HG02763 (cell line): Measurements from ENCODE around the gene ZNF587B.
A peak's percentile ranks its signal among the peaks of the same experiment; 100 is the strongest.
"Not testable (repeated sequence)": the region's sequence is repeated elsewhere in the genome, so short reads cannot be mapped to it uniquely, and the experiment has no call there.

Experiments used
- ATAC-seq: cut with Tn5 transposase; IDR thresholded peaks from one replicate; pipeline ENCODE4 v1.9.1; 2021; ENCODE audit warnings: mild to moderate bottlenecking, moderate library complexity; ENCODE audit not compliant: unreplicated experiment

ZNF587B gene

DNA sequence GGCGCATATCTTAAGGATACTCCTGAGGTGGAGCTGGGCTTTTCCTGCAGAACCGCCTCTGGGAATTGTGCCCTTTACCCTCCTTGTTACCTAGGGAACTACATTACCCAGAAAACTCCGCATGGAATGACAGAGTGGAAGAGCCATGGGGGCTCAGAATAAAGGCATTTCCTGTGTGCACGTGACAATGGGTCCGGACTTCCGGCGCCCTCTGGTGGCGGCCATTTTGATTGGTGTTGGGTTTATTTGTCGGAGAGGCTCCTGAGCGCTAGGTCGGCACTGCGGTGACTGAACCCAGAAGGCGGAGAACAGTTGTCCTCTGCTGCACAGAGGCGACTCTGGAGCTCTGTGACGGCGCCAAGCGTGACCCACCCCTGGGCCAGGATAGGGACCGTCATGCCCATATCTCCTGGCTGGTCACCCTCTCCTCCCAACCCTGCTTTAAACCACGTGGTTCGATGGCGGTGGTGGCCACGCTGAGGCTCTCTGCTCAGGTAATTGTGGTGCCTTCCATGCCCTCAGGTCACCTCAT, at the start of gene ZNF587B:
Gene ZNF587B (plus strand): TSS at position 229 of the 532 bp plus-strand sequence. CDS start 230 bp downstream, at position 459.
- ATAC-seq: no peak

DNA sequence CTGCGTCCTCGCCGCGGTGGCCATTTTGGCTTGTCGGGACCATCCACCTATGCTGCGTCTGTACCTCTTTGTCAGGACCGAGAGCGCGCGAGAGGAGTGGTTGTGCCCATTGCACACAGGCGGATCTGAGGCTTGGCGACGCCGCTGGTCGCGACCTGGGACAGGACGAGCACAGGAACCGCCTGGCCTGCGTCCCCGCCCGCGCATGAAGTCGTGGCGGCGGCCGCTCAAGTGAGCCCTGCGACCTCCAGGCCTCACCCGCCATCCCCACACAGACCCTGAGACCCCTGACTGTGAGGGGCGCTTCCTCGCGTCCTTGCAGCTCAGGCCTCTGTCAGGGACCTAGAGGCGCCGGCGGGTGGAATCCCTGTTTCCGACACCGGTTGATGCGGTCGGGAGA, 43.8 kb upstream of the ZNF587B start:
- ATAC-seq: no peak

DNA sequence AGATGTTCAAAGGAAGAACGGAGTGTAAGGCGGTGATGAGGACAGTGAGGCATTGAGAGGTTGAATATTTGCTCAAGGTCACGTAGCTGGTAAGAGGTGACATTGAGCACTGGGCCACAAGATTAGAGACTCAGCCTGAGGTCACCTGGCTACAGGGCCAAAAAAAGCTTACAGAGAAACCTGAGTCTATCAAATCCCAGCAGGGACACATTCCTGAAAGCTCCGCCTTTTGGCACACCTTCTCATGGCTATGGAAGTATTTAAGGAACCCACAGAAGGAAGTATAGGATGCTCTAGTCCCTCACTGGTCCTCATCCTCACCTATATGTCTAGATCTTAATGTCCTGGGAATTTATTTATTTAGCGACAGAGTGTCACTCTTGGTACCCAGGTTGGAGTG, 43.2 kb upstream of the ZNF587B start:
- no peak for ATAC-seq

DNA sequence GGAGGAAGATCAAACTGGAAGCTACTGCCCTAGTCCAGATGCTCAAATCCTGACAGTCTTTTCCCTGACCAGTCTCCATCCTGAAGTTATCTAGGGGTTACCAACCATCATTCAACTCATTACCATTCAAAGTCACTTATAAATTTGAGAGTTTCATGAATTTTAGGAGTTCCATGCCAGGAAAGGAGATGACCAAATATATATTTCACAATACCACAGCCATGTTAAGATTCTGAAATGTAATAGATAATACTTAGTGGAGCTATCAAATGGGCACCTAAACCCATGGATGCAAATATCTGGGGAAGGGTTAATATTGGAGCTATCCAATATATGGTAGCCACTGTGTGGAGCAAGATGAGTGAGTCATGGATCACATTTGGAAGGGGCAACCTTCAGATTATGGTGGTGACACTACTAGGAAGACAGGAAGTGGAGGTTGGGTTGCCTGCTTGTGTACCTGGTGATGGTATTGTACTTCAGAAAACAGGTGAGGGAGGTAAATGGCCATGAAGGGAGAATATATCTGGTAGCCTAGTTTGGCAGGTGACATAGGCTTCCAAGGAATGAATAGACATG, 41.9 kb upstream of the ZNF587B start:
- no peak for ATAC-seq

DNA sequence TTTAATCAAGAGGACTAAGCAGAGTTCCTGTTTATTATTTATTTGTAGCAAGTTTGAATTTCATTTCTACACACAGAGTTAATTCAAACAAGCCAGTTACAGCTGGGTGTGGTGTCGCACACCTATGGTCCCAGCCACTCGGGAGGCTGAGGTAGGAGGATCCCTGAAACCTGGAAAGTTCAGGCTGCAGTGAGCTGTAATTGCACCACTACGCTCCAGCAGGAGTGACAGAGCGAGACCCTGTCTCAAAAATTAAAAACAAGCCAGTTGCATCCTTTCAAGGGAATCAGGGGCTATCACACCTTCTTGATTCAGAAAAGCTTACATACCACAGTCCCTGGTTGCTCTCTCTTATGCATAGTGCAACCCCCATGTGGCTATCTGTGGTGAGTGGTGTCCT, 40.8 kb upstream of the ZNF587B start:
- no peak for ATAC-seq

DNA sequence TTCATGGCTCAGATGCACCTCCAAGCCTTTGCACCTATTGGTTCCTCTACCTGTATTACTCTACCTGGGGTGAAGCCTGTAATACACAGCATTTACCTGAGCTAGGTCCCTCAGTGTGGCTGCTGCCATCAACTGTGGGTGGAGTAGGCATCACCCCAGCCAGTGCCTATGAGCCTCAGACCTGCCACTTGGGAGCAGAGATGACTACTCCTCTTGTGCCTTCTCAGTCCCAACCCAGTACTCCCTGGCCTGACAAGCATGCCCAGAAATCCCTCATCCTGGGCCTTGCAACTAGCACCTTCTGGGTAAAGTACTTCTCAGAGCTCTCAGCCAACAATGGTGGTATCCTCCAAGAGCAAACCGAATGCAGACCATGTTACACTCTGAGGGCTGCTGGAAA, 33.5 kb upstream of the ZNF587B start:
- ATAC-seq: not testable (repeated sequence)

DNA sequence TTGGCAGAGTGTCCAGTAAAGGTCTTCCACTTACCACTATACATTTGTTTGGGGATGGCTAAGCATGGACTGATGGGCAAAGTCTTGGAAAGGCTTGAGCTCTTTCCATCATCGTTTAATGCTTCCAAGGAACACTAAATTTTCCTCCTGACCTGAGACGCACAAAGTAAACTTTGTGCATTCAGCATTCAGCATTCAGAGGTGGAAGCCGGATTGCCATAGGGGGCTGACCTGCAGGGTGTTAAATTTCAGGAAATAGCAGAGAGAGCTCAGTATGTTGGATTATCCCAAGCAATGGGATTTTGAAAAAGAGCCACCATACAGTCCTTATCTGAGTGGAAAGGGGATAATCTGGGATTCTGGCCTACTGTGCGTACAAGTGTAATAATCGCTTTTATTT, 29.4 kb upstream of the ZNF587B start:
- ATAC-seq: no peak

DNA sequence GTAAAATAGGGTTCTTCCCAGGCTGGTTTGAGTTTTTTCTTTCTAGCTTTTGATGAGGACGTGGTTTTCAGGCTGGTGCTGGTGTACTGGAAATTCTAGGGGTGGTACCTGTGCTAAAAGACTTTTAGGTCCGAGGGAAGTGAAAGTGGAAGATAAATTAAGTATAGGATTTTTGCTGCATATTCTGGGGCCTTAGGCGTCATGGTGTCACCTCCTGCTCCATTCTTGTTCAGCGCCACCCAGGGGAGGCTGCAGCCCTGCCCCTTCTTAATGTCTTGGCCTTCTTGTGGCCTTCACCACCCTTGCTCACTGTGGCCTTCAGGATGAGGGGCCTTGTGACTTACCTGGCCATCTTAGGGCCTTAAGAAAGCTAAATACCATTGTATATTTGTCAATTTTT, 27.8 kb upstream of the ZNF587B start:
- ATAC-seq: no peak

DNA sequence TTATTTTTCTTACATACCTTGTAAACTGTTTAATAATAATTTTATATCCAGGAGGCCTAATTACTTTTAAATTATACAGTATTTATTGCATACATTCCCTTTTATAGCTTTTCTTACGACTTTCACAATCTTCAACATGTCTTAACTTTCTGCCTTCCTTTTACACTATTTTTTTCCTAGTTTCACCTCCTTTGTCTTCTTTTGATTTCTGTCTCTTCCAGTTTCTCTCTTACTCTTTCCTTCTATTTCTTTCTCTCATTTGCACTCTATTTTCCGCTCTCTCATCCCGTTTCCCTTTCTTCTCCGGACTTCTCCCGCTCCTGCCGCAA, 26.9 kb upstream of the ZNF587B start:
- ATAC-seq: no peak

DNA sequence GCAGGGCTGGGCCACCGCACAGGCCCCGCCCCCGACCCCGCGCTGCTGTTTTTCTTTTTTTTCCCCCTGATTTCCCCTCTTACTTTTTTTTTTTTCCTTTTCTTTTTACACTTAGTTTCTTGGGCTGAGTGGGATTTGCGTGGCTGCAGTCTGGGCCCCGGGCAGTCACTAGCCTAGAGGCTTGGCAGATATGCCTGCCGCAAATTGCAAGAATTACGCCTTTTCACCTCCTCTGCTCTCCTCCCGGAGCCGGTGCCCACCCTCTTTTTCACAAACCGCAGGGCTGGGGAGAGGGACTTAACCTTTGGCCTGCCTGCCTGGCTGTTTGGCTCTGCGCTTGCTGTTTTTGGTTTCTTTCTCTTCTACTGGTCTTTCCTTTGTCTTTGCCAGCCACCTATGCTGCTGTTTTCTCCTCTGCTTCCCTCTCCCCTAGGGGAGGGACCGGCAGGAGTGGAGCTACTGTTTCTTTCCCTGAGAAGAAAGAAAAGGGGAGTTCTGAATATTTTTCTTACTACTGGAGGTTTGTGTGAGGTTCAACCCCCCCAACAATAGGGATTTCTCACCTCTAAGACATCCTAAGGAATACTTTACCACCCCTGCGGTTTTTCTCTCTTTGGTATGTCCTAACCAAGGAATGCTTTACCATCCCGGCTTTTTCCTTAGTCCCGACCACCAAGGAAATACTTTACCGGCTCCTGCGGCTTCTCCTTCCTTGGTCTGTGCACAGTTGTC, 26.3 kb upstream of the ZNF587B start:
- ATAC-seq: no peak

DNA sequence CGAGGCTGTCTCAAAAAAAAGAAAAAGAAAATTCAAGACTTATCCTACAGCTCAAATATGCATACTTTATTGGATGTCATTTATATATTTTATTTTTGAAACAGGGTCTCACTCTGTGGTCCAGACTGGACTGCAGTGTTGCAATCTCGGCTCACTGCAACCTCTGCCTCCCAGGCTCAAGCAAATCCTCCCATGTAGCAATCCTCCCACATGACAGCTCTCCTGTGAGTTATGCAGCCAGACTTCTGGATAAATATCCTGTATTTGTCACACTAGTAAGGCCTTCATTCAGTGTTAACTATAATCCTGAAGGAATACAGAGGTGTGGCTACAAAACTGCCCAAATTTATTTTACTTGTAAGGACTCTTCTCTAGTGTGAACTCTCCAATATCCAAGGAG, 22.6 kb upstream of the ZNF587B start:
- ATAC-seq: no peak

DNA sequence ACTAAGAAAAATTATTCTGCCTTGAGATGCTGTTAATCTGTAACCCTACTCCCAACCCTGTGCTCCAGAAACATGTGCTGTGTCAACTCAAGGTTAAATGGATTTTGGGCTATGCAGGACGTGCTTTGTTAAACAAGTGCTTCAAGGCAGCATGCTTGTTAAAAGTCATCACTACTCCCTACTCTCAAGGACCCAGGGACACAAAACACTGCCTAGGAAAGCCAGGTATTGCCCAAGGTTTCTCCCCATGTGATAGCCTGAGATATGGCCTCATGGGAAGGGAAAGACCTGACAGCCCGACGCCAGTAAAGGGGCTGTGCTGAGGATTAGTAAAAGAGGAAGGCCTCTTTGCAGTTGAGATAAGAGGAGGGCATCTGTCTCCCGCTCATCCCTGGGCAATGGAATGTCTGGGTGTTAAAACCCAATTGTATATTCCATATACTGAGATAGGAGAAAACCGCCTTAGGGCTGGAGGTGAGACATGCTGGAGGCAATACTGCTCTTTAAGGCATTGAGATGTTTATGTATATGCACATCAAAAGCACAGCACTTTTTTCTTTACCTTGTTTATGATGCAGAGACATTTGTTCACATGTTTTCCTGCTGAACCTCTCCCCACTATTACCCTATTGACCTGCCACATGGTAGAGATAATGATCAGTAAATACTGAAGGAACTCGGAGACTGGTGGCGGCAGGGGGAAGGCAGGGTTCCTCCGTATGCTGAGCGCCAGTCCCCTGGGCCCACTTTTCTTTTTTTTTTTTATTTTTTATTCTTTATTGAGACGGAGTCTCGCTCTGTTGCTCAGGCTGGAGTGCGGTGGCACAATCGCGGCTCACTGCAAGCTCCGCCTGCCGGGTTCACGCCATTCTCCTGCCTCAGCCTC, 19.4 kb upstream of the ZNF587B start:
- not testable (repeated sequence) for ATAC-seq

DNA sequence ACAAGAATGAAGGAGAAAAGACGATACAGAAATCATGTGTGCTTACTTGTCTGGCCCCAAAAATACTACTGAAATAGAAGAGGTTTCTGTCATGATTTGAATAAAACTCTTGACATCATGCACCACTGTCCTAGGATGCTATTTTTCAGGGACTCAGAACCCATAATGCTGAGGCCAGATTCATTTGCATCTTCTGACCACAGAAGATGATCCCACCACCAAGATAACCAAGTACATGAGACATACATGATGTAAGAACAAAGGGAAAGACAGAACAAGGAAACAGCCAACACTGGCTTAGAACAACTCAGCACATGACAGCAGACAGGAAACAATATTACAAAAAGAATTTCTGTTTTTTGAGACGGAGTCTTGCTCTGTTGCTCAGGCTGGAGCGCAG, 17.9 kb upstream of the ZNF587B start:
- no peak for ATAC-seq

DNA sequence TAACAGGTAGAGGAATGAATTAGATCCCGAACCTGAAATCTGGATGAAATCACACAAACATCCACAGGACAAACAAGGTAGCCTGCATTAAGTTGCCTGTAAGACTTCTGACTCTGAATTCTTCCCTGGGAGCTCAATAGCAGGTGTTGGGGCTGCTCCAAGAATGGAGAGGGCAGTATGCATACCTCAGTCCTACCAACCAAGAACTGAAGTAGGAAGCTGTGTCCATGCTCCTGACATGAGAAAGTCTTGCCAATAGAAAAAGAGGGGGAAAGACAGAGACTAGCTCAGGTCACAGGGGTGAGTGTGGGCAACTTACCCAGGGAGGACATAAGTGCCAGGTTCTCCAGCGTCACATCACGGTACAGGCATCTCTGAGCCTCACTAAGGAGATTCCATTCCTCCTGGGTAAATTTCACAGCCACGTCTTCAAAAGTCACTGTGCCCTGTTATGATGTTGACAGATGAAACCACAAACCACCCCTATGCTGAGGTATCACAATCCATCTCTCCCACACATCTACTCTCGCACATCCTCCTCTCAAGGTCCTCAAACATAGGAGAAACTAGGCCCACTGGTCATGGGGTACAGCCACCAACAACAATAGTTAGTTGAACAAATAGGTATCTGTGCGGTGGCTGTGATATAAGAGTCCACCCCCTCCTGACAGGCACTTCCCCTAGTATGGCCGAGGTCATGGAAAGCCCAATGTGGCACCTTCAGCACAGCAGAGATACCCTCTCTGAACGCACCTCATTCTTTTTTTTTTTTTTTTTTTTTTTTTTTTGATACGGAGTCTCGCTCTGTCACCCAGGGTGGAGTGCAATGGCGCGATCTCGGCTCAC, 16.9 kb upstream of the ZNF587B start:
- not testable (repeated sequence) for ATAC-seq

DNA sequence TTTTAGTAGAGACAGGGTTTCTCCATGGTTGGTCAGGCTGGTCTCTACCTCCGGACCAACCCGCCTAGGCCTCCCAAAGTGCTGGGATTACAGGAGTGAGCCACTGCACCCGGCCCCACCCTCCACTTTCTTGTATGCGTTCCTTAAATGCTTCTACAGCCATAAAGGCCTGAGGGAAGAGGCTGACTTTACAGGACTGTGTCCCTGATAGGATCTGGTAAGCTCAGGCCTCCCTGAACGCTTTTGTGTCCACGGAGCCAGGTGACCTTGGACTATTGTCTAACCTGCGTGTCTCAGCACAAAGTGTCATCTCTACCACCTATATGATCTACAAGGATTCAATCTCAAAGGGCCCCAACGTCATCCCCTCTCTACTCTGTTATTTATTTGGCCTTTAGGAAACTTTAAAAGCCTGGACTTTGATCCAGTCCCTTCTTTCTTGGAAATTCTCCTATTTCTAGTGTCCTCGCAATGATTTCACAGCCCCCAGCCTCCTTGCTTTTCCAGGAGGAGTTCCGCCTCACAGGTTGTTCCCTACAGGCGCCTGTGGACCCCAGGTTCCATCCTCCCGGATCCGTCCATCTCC, 16.1 kb upstream of the ZNF587B start:
- no peak for ATAC-seq

DNA sequence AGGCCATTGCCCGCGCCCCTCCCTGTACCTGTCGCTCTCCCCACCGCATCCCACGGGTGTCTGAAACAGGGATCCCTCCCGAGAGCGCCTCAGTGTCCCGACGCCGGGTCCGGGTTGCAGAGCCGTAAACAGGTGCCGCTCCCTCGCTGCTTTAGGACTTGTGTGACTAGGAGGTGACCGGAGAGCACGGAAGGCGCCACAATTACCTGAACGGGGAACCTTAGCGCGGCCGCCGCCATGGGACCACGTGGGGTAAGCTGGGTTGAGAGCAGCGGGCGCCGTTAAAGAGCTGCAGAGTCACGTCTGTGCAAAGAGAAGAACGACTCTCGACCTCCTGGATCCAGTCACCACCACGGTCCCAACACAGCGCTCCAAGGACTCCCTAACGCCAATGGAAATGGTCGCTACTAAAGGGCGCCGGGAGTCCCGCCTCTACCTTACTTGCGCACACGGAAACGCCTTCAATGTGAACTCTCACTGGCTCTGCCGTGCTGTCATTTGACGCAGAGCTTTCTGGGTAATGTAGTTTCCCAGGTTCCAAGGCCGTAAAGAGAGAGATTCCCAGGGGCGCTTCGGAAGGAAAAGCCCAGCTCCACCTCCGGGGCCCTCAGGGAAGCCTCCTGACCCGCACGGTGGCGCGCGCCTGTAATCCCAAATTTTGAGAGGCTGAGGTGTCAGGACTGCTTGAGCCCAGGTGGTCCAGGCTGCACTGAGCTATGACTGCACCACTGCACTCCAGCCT, 15.4 kb upstream of the ZNF587B start, which contains the start of gene ZNF552:
Gene ZNF552 (minus strand): TSS at position 409 of the 742 bp plus-strand sequence. CDS start 170 bp downstream, at position 239.
- ATAC-seq: peak; percentile 73

DNA sequence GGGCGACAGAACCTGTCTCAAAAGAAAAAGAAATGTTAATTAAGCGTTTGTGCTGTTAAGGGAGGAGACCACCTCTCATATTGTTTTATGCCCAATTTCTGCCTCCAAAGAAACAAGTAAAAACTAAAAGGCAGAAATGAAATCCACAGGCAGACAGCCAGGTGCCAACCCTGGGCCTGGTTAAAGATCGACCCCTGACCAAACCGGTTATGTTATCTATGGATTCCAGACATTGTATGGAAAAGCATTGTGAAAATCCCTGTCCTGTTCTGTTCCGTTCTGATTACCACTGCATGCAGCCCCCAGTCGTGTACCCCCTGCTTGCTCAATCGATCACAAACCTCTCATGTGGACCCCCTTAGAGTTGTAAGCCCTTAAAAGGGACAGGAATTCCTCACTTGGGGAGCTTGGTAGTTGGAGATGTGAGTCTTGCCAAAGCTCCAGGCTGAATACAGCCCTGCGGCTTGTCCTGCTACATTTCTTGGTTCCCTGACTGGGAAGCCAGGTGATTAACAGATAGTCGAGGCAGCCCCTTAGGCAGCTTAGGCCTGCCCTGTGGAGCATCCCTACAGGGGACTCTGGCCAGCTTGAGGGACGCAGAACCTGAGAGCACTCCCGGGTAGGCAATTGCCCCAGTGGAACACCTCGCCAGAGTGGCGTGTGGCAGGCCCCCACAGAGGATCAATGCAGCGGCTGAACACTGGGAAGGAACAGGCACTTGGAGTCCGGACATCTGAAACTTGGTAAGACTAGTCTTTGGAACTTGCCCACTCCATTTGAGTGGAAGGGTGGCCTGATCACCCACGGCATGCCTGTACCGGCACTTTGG, 14.6 kb upstream of the ZNF587B start:
- ATAC-seq: no peak

DNA sequence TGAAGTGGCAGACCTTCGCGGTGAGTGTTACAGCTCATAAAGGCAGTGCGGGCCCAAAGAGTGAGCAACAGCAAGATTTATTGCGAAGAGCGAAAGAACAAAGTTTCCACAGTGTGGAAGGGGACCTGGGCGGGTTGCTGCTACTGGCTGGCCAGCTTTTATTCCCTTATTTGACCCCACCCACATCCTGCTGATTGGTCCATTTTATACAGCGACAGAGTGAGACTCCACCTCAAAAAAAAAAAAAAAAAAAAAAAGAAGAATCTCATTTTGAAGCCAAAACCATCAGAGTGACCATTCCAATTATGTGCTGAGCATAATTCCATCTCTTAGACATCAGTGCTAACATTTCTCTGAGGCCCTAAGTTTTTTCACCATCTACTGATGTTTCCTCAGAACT, 13.4 kb upstream of the ZNF587B start:
- no peak for ATAC-seq

DNA sequence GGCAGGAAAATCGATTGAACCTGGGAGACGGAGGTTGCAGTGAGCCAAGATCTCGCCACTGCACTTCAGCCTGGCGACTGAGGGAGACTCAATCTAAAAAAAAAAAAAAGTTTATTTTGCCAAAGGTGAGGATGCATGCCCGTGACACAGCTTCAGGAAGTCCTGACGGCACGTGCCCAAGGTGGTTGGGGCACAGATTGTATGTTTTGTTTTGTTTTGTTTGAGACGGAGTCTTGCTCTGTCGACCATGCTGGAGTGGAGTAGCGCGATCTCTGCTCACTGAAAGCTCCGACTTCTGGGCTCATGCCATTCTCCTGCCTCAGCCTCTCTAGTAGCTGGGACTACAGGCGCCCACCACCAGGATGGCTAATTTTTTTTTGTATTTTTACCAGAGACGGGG, 12.1 kb upstream of the ZNF587B start:
- no peak for ATAC-seq
